ENCODE results near the gene PCDHGB5.

PCDHGB5 gene

DNA sequence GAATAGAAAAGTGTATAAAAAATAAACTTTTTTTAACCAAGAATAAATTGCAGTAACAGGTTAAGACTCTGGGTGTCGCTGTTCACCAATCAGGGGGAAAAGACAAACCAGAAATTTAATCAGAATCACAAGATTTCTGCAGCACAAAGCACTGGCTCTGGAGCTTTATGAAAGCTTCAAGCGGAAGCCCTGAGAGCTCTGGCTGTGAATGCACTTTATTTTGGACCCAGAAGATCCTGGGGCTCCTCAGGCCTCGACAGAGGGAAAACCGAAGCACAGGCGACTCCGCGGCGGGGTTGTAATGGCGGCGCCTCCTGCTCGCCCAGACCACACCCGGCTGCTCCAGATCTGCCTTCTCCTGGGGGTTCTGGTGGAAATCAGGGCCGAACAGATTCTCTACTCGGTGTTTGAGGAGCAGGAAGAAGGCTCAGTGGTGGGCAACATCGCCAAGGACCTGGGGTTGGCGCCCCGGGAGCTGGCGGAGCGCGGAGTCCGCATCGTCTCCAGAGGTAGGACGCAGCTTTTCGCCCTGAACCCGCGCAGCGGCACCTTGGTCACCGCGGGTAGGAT is 42.8 kb upstream of the PCDHGB5 start, which contains the start of gene PCDHGA4:
PCDHGA4 (plus strand) TSS at position 122 of the 570 bp plus-strand sequence; CDS start at position 209, 87 bp downstream.
- H4K20me1 ChIP-seq (ENCODE audit: low read depth, low read length), result no peaks in the 10 kb centered on the region
- 0 out of 2 replicates have a peak, but pooled peaks cover 5% of the 10 kb centered on the region for H3F3A ChIP-seq (ENCODE audit: insufficient read depth)
- H3K79me2 ChIP-seq (ENCODE audit: insufficient read depth, low read length), result no peaks in the 10 kb centered on the region
- TF ChIP-seq, protein P1, sequence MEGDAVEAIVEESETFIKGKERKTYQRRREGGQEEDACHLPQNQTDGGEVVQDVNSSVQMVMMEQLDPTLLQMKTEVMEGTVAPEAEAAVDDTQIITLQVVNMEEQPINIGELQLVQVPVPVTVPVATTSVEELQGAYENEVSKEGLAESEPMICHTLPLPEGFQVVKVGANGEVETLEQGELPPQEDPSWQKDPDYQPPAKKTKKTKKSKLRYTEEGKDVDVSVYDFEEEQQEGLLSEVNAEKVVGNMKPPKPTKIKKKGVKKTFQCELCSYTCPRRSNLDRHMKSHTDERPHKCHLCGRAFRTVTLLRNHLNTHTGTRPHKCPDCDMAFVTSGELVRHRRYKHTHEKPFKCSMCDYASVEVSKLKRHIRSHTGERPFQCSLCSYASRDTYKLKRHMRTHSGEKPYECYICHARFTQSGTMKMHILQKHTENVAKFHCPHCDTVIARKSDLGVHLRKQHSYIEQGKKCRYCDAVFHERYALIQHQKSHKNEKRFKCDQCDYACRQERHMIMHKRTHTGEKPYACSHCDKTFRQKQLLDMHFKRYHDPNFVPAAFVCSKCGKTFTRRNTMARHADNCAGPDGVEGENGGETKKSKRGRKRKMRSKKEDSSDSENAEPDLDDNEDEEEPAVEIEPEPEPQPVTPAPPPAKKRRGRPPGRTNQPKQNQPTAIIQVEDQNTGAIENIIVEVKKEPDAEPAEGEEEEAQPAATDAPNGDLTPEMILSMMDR (IDR thresholded peaks at IDR 0.05; ENCODE audit: insufficient read depth, low read length, poor library complexity, severe bottlenecking), result peak; percentile 56
- TF ChIP-seq EZH2phosphoT487 (conservative IDR thresholded peaks at IDR 0.05; ENCODE audit: low read length), result no peak
- no peaks in the 10 kb centered on the region for H3K9me2 ChIP-seq (replicated peaks; ENCODE audit: insufficient read depth, low read length)
- H3K4me3 ChIP-seq (ENCODE audit: insufficient read depth, low read length, poor library complexity, severe bottlenecking), result no peak within 1 kb of the TSS
- peak within 1 kb of the TSS; percentile 11; the same call in 1 of the 2 replicates for H3K9ac ChIP-seq (ENCODE audit: low read length)
- no peaks in the 10 kb centered on the region for H3K36me3 ChIP-seq (ENCODE audit: low read length)
- H3K9me3 ChIP-seq (ENCODE audit: insufficient read depth, low read length), result no peaks in the 10 kb centered on the region
- no peak within 1 kb of the TSS for H3K27ac ChIP-seq (ENCODE audit: low read depth, low read length)
- peak within 1 kb of the TSS; percentile 32 for H3K4me2 ChIP-seq (ENCODE audit: low read depth, low read length, poor library complexity, severe bottlenecking)
- H3K27me3 ChIP-seq (ENCODE audit: low read length), result no peaks in the 10 kb centered on the region
- H2AFZ ChIP-seq (ENCODE audit: low read depth, low read length, severe bottlenecking), result no peak within 1 kb of the TSS

DNA sequence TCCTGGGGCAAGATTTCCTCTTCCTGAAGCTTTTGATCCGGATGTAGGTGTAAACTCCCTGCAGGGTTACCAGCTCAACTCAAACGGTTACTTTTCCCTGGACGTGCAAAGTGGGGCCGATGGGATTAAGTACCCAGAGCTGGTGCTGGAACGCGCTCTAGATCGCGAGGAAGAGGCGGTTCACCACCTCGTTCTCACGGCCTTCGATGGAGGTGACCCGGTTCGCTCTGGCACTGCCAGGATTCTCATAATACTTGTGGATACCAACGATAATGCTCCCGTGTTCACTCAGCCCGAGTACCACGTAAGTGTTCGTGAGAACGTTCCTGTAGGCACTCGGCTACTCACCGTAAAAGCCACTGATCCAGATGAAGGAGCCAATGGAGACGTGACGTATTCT is 42.1 kb upstream of the PCDHGB5 start:
- H3K9me3 ChIP-seq (ENCODE audit: insufficient read depth, low read length), result peaks cover 2% of the 10 kb centered on the region; the same call in 1 of the 2 replicates

DNA sequence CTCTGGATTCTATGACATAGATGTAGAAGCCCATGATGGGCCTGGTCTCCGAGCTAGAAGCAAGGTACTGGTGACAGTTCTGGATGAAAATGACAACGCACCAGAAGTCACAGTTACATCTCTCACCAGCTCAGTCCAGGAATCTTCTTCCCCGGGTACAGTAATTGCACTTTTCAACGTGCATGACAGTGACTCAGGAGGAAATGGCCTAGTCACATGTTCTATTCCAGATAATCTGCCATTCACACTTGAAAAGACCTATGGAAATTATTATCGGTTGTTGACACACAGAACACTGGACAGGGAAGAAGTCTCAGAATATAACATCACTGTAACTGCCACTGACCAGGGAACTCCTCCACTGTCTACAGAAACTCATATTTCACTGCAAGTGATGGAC is 41.6 kb upstream of the PCDHGB5 start:
- H3K9me3 ChIP-seq (ENCODE audit: insufficient read depth, low read length), result peaks cover 7% of the 10 kb centered on the region; the same call in 1 of the 2 replicates
- H3K4me2 ChIP-seq (ENCODE audit: low read depth, low read length, poor library complexity, severe bottlenecking), result no peak overlapping the region
- no peak overlapping the region for H3K9ac ChIP-seq (ENCODE audit: low read length)
- no peaks in the 10 kb centered on the region for H4K20me1 ChIP-seq (ENCODE audit: low read depth, low read length)
- H3K27me3 ChIP-seq (ENCODE audit: low read length), result no peaks in the 10 kb centered on the region
- no peak overlapping the region for H3K27ac ChIP-seq (ENCODE audit: low read depth, low read length)
- H2AFZ ChIP-seq (ENCODE audit: low read depth, low read length, severe bottlenecking), result no peak overlapping the region
- no peaks in the 10 kb centered on the region for H3K79me2 ChIP-seq (ENCODE audit: insufficient read depth, low read length)
- no peaks in the 10 kb centered on the region for H3K9me2 ChIP-seq (replicated peaks; ENCODE audit: insufficient read depth, low read length)
- H3F3A ChIP-seq (ENCODE audit: insufficient read depth), result 0 out of 2 replicates have a peak, but pooled peaks cover 5% of the 10 kb centered on the region
- no peak overlapping the region for H3K4me3 ChIP-seq (ENCODE audit: insufficient read depth, low read length, poor library complexity, severe bottlenecking)
- no peak for TF ChIP-seq EZH2phosphoT487 (conservative IDR thresholded peaks at IDR 0.05; ENCODE audit: low read length)
- TF ChIP-seq, protein P1 (IDR thresholded peaks at IDR 0.05; ENCODE audit: insufficient read depth, low read length, poor library complexity, severe bottlenecking), result no peak
- H3K36me3 ChIP-seq (ENCODE audit: low read length), result no peaks in the 10 kb centered on the region; the same call in 1 of the 2 replicates

More for the DNA sequence above, 42.1 kb upstream of the PCDHGB5 start:
- no peaks in the 10 kb centered on the region for H3K9me2 ChIP-seq (replicated peaks; ENCODE audit: insufficient read depth, low read length)
- H3K27ac ChIP-seq (ENCODE audit: low read depth, low read length), result no peak overlapping the region
- H3K4me2 ChIP-seq (ENCODE audit: low read depth, low read length, poor library complexity, severe bottlenecking), result no peak overlapping the region
- H3K9ac ChIP-seq (ENCODE audit: low read length), result no peak overlapping the region
- 0 out of 2 replicates have a peak, but pooled peaks cover 5% of the 10 kb centered on the region for H3F3A ChIP-seq (ENCODE audit: insufficient read depth)
- H3K79me2 ChIP-seq (ENCODE audit: insufficient read depth, low read length), result no peaks in the 10 kb centered on the region
- H4K20me1 ChIP-seq (ENCODE audit: low read depth, low read length), result no peaks in the 10 kb centered on the region
- no peaks in the 10 kb centered on the region for H3K27me3 ChIP-seq (ENCODE audit: low read length)
- no peak overlapping the region for H3K4me3 ChIP-seq (ENCODE audit: insufficient read depth, low read length, poor library complexity, severe bottlenecking)
- H3K36me3 ChIP-seq (ENCODE audit: low read length), result no peaks in the 10 kb centered on the region; the same call in 1 of the 2 replicates
- H2AFZ ChIP-seq (ENCODE audit: low read depth, low read length, severe bottlenecking), result no peak overlapping the region
- no peak for TF ChIP-seq EZH2phosphoT487 (conservative IDR thresholded peaks at IDR 0.05; ENCODE audit: low read length)
- TF ChIP-seq, protein P1 (IDR thresholded peaks at IDR 0.05; ENCODE audit: insufficient read depth, low read length, poor library complexity, severe bottlenecking), result no peak
